NCI-H345 treated with DMSO at 0.1 percent for 48 hours (cell line): Measurements from ENCODE around the gene NECAB2.

Source experiments
- DNase-seq: peaks from one replicate; lab custom pipeline; 2025; ENCODE audit not compliant: unreplicated experiment; lab: John Stamatoyannopoulos, UW

The NECAB2 gene

DNA sequence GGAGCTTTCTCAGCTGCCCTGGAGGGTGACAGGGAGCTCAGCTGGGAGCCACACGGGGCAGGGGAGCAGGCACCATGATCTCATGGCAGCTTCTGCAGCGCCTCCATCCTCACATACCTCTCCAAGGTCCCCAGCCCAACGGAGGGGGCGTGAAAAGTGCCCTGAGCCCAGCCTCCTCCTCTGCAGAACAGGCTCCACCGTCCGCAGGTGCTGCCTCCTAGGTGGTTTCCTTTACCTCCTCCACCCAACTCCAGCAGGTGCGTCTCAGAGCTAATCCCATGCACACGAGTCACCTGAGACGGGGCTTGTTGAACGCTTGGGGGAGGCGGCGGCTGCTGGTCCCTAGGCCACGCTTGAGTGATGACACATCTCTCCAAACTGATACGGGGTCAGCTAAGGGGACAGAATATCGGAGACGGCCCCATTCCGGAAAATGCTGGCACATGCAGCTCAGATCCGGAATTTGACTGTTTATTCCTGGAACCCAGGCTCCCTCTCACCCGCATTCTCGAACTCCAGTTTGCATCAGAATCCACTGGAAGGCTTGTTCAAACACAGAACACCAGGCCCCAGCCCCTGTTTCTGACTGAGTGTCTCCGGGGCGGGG, 74.9 kb downstream of the NECAB2 start:
- DNase-seq: peak; percentile 18

- DNase-seq: no peak
Observed at GRCh38 chr16:84043486-84044117, 75.6 kb downstream of the NECAB2 start.

GRCh38 chr16:84044118-84044488, 76.1 kb downstream of the NECAB2 start:
- DNase-seq: no peak

- no peak for DNase-seq
Observed at GRCh38 chr16:84045001-84045817, 77.2 kb downstream of the NECAB2 start.

GRCh38 chr16:84045818-84046470, 77.9 kb downstream of the NECAB2 start:
- DNase-seq: no peak

- no peak for DNase-seq
Observed at GRCh38 chr16:84047206-84047605, 79.2 kb downstream of the NECAB2 start.

- no peak for DNase-seq
Observed at GRCh38 chr16:84047626-84048025, 79.6 kb downstream of the NECAB2 start.

- no peak for DNase-seq
Observed at GRCh38 chr16:84048270-84048669, 80.2 kb downstream of the NECAB2 start.

- no peak for DNase-seq
Observed at GRCh38 chr16:84048871-84049270, 80.8 kb downstream of the NECAB2 start.

DNA sequence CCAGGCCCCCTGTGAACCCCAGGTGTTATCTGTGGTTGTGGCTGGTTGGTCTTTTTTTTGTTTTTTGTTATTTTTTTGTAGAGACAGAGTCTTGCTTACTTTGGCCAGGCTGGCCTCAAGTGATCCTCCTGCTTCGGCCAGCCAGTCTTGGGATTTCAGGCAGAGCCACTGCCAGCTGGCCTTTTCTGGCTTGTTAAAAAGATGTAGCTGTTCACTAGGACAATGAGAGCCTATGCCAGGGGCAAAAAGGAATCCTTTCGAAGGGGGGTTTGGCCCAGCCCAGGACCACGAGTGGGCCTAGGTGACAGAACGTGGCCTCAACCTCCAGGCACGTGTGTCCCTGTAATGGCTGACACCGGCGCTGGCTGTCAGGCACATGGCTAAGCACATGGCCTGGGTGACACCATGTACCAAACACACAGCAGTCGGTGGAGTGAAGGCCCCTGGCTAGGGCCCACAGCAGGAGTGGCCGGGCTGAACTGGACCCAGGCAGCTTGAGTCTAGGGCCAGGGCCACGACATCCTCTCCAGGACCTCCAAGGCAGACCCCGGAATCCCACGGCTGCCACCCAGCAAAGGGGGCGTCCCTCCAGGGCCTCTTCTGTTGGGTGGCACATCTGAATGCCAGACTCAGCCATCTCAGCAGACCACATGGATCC, 81.5 kb downstream of the NECAB2 start:
- no peak for DNase-seq

DNA sequence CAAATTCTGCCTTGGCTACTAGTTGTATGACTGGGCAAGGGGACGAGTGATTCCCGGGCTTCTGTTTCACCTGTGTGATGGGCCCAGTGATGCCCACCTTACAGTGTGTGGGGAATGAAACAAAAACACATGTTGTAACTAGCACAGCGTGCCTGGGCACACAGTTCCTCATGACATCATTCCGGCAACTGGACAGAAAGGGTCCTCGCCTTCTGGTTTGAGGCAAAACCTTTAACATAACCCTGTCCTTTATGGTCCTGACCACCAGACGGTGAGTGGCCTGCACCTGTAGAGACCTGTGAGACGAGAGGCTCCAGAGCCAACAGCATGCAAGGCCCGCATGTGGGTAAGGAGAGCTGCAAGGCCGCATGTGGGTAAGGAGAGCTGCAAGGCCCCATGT, 82.3 kb downstream of the NECAB2 start:
- no peak for DNase-seq

- DNase-seq: no peak
Observed at GRCh38 chr16:84052071-84052622, 84.1 kb downstream of the NECAB2 start.
